ENCODE measurements around the gene CEACAM8.
"Not testable (repeated sequence)": the region's sequence is repeated elsewhere in the genome, so short reads cannot be mapped to it uniquely, and the experiment has no call there.

CEACAM8 gene

GRCh38 chr19:42540071-42540553, 54.6 kb downstream of the CEACAM8 start:
- no peak for DNase-seq

GRCh38 chr19:42538841-42539709, 55.6 kb downstream of the CEACAM8 start:
- DNase-seq, result no peak

- DNase-seq, result not testable (repeated sequence)
These were observed 59.4 kb downstream of the CEACAM8 start for GRCh38 chr19:42535276-42535675.

DNA sequence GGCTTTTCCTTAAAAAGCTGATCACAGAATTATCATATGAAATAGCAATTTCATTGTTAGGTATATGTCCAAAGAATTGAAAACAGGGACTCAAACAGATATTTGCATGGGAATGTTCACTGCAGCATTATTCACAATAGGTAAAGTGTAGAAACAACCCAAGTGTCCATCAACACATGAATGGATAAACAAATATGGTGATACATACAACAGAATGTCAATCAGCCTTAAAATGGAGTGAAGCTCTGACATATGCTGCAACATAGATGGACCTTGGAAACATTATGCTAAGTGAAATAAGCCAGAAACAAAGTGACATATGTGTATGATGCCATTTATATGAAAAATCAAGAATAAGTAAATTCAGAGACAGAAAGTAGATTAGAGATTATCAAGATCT, 60.3 kb downstream of the CEACAM8 start:
- DNase-seq, result no peak

DNA sequence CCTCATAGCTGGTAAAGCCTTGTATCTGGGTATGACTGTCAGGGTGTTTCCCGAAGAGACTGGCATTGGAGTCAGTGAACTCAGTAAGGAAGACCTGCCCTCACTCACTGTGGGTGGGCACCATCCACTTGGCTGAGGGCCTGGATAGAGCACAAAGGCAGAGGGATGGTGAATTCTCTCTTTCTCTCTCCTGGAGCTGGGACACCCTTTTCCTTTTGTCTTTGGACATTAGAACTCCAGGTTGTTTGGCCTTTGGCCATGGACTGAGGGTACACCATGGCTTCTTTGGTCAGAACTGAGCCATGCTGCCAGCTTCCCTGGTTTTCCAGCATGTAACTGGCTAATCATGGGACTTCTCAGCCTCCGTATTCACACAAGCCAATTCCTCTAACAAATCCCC, 61.8 kb downstream of the CEACAM8 start:
- no peak for DNase-seq

DNA sequence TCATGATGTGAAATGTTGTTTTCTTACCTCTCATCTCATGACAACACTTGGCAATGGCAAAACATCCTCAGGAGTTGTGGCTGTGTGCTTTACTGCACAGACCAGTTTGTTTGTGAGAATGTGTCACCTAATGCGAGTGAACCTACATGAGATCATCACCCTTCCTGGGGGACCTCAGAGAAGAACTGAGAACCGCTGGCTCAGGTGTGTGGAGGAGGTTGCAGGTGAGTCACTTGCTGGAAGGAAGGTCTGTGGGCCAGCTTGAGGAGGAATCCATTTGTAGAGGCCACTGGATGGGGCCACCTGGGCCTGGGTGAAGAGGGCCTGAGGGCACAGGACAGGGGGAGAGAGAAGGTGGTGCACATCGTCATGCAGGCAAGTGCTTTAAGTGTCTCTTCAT, 63.4 kb downstream of the CEACAM8 start:
- DNase-seq, result no peak
